NCI-H1694 (cell line): ENCODE results near the gene HYAL4.
"Not testable (repeated sequence)": the region's sequence is repeated elsewhere in the genome, so short reads cannot be mapped to it uniquely, and the experiment has no call there.

Source experiments
- DNase-seq: peaks from one replicate; lab custom pipeline; 2025; lab: John Stamatoyannopoulos, UW

The HYAL4 gene

GRCh38 chr7:123844712-123845219, at the start of gene HYAL4:
Gene HYAL4, plus strand, starts transcription at chr7:123845169. Its CDS starts 23,105 bp downstream, at chr7:123868274.
- no peak for DNase-seq

GRCh38 chr7:123795917-123796316, 49.1 kb upstream of the HYAL4 start:
- no peak for DNase-seq

GRCh38 chr7:123796568-123796967, 48.4 kb upstream of the HYAL4 start:
- no peak for DNase-seq

- peak; percentile 62 for DNase-seq
Measured at GRCh38 chr7:123797673-123798531, 47.1 kb upstream of the HYAL4 start.

GRCh38 chr7:123798532-123799188, 46.3 kb upstream of the HYAL4 start:
- no peak for DNase-seq

- DNase-seq = no peak
Measured at GRCh38 chr7:123802249-123802648, 42.7 kb upstream of the HYAL4 start.

GRCh38 chr7:123805287-123805686, 39.7 kb upstream of the HYAL4 start:
- no peak for DNase-seq

- DNase-seq = no peak
Measured at GRCh38 chr7:123809471-123809870, 35.5 kb upstream of the HYAL4 start.

- no peak for DNase-seq
Measured at GRCh38 chr7:123811056-123811455, 33.9 kb upstream of the HYAL4 start.

- DNase-seq = no peak
Measured at GRCh38 chr7:123816916-123817315, 28.1 kb upstream of the HYAL4 start.

- no peak for DNase-seq
Measured at GRCh38 chr7:123819001-123819400, 26.0 kb upstream of the HYAL4 start.

- not testable (repeated sequence) for DNase-seq
Measured at GRCh38 chr7:123819795-123820194, 25.2 kb upstream of the HYAL4 start.

GRCh38 chr7:123820864-123821263, 24.1 kb upstream of the HYAL4 start:
- DNase-seq = no peak

- no peak for DNase-seq
Measured at GRCh38 chr7:123821320-123821719, 23.6 kb upstream of the HYAL4 start.

- no peak for DNase-seq
Measured at GRCh38 chr7:123823898-123824753, 20.8 kb upstream of the HYAL4 start.

GRCh38 chr7:123824754-123825067, 20.3 kb upstream of the HYAL4 start:
- DNase-seq = no peak

- no peak for DNase-seq
Measured at GRCh38 chr7:123828805-123829204, 16.2 kb upstream of the HYAL4 start.

- no peak for DNase-seq
Measured at GRCh38 chr7:123836656-123837055, 8.3 kb upstream of the HYAL4 start.

- not testable (repeated sequence) for DNase-seq
Measured at GRCh38 chr7:123839106-123839505, 5.9 kb upstream of the HYAL4 start.

- not testable (repeated sequence) for DNase-seq
Measured at GRCh38 chr7:123844142-123844541, 827 bp upstream of the HYAL4 start.

- no peak for DNase-seq
Measured at GRCh38 chr7:123845823-123846216, 851 bp downstream of the HYAL4 start.

- no peak for DNase-seq
Measured at GRCh38 chr7:123846217-123846891, 1.4 kb downstream of the HYAL4 start.
